C4-2B (cell line): Measurements from ENCODE around the gene FBXL17.

Experiments
- H3K27ac ChIP-seq: fragments of 450-650 bp; 2 replicates; pipeline ENCODE4 v1.5.1; 2017
- CTCF ChIP-seq: fragments of 450-650 bp; conservative IDR thresholded peaks from 2 replicates; pipeline ENCODE4 v1.5.1; 2017; ENCODE audit warnings: mild to moderate bottlenecking
- ZFX ChIP-seq: fragments of 450-650 bp; IDR thresholded peaks from 2 replicates; pipeline ENCODE4 v1.6.1; 2017

The FBXL17 gene

GRCh38 chr5:108193021-108193795 is 188.7 kb downstream of the FBXL17 start:
- H3K27ac ChIP-seq, result no peak overlapping the region

GRCh38 chr5:108184940-108185339 is 197.0 kb downstream of the FBXL17 start:
- H3K27ac ChIP-seq, result no peak overlapping the region
- TF ChIP-seq ZFX, result no peak
- TF ChIP-seq CTCF, result no peak

More at GRCh38 chr5:108193021-108193795, 188.7 kb downstream of the FBXL17 start:
- no peak for TF ChIP-seq ZFX
- TF ChIP-seq CTCF, result no peak

- TF ChIP-seq ZFX, result no peak
- TF ChIP-seq CTCF, result no peak
- H3K27ac ChIP-seq, result no peak overlapping the region
Measured at GRCh38 chr5:108181975-108182374, 199.9 kb downstream of the FBXL17 start.

GRCh38 chr5:108174286-108174685 is 207.6 kb downstream of the FBXL17 start:
- no peak overlapping the region for H3K27ac ChIP-seq
- TF ChIP-seq CTCF (no peak), ZFX (no peak)

GRCh38 chr5:108171759-108172158 is 210.1 kb downstream of the FBXL17 start:
- TF ChIP-seq CTCF, result no peak
- no peak for TF ChIP-seq ZFX
- H3K27ac ChIP-seq, result no peak overlapping the region

GRCh38 chr5:108168915-108169314 is 213.0 kb downstream of the FBXL17 start:
- no peak overlapping the region for H3K27ac ChIP-seq
- TF ChIP-seq CTCF, result no peak
- no peak for TF ChIP-seq ZFX

GRCh38 chr5:108167174-108167573 is 214.7 kb downstream of the FBXL17 start:
- H3K27ac ChIP-seq, result no peak overlapping the region
- TF ChIP-seq CTCF, result no peak
- TF ChIP-seq ZFX, result no peak
